NCI-H1105 (cell line): ENCODE results near the gene NTRK2.

Experiments
- DNase-seq: peaks from one replicate; lab custom pipeline; 2025; lab: John Stamatoyannopoulos, UW

Gene NTRK2

GRCh38 chr9:84819491-84819991 is 150.0 kb downstream of the NTRK2 start:
- DNase-seq, result no peak

- DNase-seq, result no peak
Measured at GRCh38 chr9:84821431-84821830, 151.9 kb downstream of the NTRK2 start.

GRCh38 chr9:84822589-84823233 is 153.2 kb downstream of the NTRK2 start:
- DNase-seq, result no peak

- peak; percentile 15 for DNase-seq
Measured at GRCh38 chr9:84823421-84824271, 154.1 kb downstream of the NTRK2 start.

- no peak for DNase-seq
Measured at GRCh38 chr9:84827216-84827765, 157.8 kb downstream of the NTRK2 start.

GRCh38 chr9:84828046-84828445 is 158.5 kb downstream of the NTRK2 start:
- peak; percentile 9 for DNase-seq

GRCh38 chr9:84829471-84829870 is 159.9 kb downstream of the NTRK2 start:
- DNase-seq, result no peak

- no peak for DNase-seq
Measured at GRCh38 chr9:84829997-84830696, 160.6 kb downstream of the NTRK2 start.

GRCh38 chr9:84831377-84831776 is 161.8 kb downstream of the NTRK2 start:
- DNase-seq, result no peak

- DNase-seq, result no peak
Measured at GRCh38 chr9:84832453-84832852, 162.9 kb downstream of the NTRK2 start.

GRCh38 chr9:84834426-84834825 is 164.9 kb downstream of the NTRK2 start:
- no peak for DNase-seq

GRCh38 chr9:84835745-84836144 is 166.2 kb downstream of the NTRK2 start:
- DNase-seq, result no peak

GRCh38 chr9:84838879-84839278 is 169.3 kb downstream of the NTRK2 start:
- no peak for DNase-seq

GRCh38 chr9:84839541-84839940 is 170.0 kb downstream of the NTRK2 start:
- no peak for DNase-seq

- no peak for DNase-seq
Measured at GRCh38 chr9:84841931-84842330, 172.4 kb downstream of the NTRK2 start.

- no peak for DNase-seq
Measured at GRCh38 chr9:84843175-84843824, 173.8 kb downstream of the NTRK2 start.

GRCh38 chr9:84845956-84846900 is 176.7 kb downstream of the NTRK2 start:
- no peak for DNase-seq

- no peak for DNase-seq
Measured at GRCh38 chr9:84846906-84847305, 177.4 kb downstream of the NTRK2 start.

- no peak for DNase-seq
Measured at GRCh38 chr9:84849049-84849448, 179.5 kb downstream of the NTRK2 start.

GRCh38 chr9:84850830-84851392 is 181.4 kb downstream of the NTRK2 start:
- DNase-seq, result no peak
